Gastroesophageal sphincter (tissue), 4 donors: ENCODE data around the gene MXD3. TPM values are rescaled to one million over a fixed set of nuclear protein-coding genes. Genes with fewer than 3 reads are reported as not detected.

Experiments used
- ATAC-seq: fragments of 150-250 bp; one replicate; pipeline ENCODE4 v1.9.1; 2016; ENCODE audit warnings: mild to moderate bottlenecking, moderate library complexity
- H3K27ac ChIP-seq, 4 donors: fragments of 200-600 bp; sonication (generic) in 3 of 4; 1 replicate in 3 of 4; 2 replicates in 1 of 4; pipeline ENCODE4 v1.5.1; 2016 to 2019
- H3K27me3 ChIP-seq: fragments of 200-600 bp; sonication (generic); one replicate; pipeline ENCODE4 v1.5.1; 2019
- H3K36me3 ChIP-seq, 2 donors: fragments of 200-600 bp; sonication (generic); one replicate each; pipeline ENCODE4 v1.5.1; 2019; ENCODE audit warnings: control low read depth in 1 of 2
- H3K4me1 ChIP-seq, 3 donors: fragments of 200-600 bp; sonication (generic); 1 replicate in 2 of 3; 2 replicates in 1 of 3; pipeline ENCODE4 v1.5.1; 2016 to 2019; ENCODE audit warnings: control low read depth in 2 of 3
- H3K4me3 ChIP-seq, 2 donors: fragments of 200-600 bp; sonication (generic); one replicate each; pipeline ENCODE4 v1.5.1; 2019; ENCODE audit warnings: mild to moderate bottlenecking in 1 of 2, moderate library complexity in 1 of 2
- H3K9me3 ChIP-seq, 3 donors: fragments of 200-600 bp; sonication (generic); one replicate each; pipeline ENCODE4 v1.5.1; 2017 to 2019; ENCODE audit warnings: control low read depth in 2 of 3
- EP300 ChIP-seq: sonication (generic); formaldehyde crosslinking; IDR thresholded peaks from one replicate; pipeline ENCODE4 v1.6.1; 2017; ENCODE audit warnings: antibody characterized with exemption, mild to moderate bottlenecking
- POLR2A ChIP-seq, 2 donors: fragments of 450-650 bp; IDR thresholded peaks; one replicate each; pipeline ENCODE4 v1.6.1; 2017; ENCODE audit warnings: antibody characterized with exemption in 2 of 2, mild to moderate bottlenecking in 2 of 2, moderate library complexity in 1 of 2
- POLR2AphosphoS5 ChIP-seq: sonication (generic); formaldehyde crosslinking; IDR thresholded peaks from one replicate; pipeline ENCODE4 v1.6.1; 2017; ENCODE audit warnings: antibody characterized with exemption
- WGBS, 2 donors: methylation state at CpG; one replicate each; pipeline ENCODE4 v1.1.5; 2018; ENCODE audit warnings: low coverage in 1 of 2; 5-methylcytosine and 5-hydroxymethylcytosine counted together
- total RNA-seq, 4 donors: library from RNA; depleted of rRNA; stranded (reverse); fragments of >200 nt; gene quantifications; one replicate each; pipeline ENCODE4 v1.1.0, GENCODE V29; 2016
- TF ChIP-seq, protein P1 (sequence below), 4 experiments: fragments of 200-600 bp in 2 of 4; fragments of 450-650 bp in 2 of 4; sonication (generic) in 1 of 4; IDR thresholded peaks; one replicate each; pipeline ENCODE4 v1.5.1; 2017 to 2019; ENCODE audit warnings: antibody characterized with exemption in 4 of 4, mild to moderate bottlenecking in 2 of 4, moderate library complexity in 2 of 4

Gene MXD3
- total RNA-seq, 4 donors from 2014 or later, result 1.7 to 10.9 (median 6.3) TPM

DNA sequence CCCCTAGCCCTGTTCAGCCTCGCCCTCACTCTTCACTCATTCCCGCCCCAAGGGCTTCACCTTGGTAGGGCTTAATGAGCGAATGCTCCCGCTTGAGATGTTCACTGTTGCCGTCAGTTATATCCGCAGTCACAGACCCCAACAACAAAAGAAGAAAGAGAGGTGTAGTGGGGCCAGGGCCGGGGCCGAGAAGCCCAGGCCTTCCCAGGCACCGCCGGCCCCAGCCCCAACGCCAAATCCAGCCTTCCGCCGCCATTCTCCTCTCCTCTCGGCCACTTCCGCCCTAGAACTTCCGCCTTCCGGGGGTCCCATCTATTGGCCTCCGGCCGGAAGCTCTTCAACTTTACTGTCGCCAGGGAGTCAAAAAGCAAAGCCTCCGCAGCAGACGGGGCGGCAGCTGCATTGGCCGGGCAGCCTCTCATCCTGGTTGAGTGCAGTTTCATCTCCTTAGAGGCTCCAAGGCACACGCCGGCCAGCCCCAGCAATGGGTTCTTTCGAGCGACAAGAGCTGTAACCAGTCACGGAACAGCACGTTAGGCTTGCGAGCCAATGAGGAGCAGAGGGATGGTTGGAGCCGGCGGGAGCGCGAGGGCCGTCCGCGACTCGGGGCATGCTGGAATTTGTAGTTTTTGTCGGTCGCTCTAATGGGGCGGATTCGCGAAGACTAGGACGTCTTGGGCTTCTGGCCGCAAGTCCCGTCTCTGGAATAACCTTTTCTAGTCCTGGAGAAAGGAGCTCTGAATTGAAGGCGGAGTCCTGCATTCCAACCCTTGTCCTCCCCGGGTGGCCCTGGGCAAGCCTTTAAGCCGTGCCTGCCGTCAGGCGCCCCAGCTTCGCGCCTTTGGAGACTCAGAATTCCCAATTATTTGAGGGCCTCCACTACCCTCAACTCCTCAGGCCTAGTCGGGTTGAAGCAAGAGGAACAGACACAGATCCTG lies 40.0 kb upstream of the MXD3 start, which contains the start of gene LMAN2:
LMAN2 (minus strand) TSS at position 277 of the 938 bp plus-strand sequence; CDS start at position 256, 21 bp downstream.
- Histone ChIP-seq H3K4me1 (peaks cover 0 to 51% (median 11%) of the 10 kb centered on the region in 3 donors), H3K27ac (peak within 1 kb of the TSS; percentile 44 to 94 (median 90)), H3K4me3 (peak within 1 kb of the TSS; percentile 87 to 93), H3K27me3 (no peaks in the 10 kb centered on the region), H3K9me3 (no peaks in the 10 kb centered on the region), H3K36me3 (peaks cover 0 to 21% of the 10 kb centered on the region in 2 donors)
- TF ChIP-seq POLR2A (IDR thresholded peaks at IDR 0.05), result peak in 1 of 2 donors; percentile 60
- TF ChIP-seq EP300, result no peak
- peak; percentile 58 for TF ChIP-seq POLR2AphosphoS5
- ATAC-seq, result peak; percentile 99
- WGBS, 2 donors, result 0% methylated on average over 2 to 10 of the region's 55 CpGs

DNA sequence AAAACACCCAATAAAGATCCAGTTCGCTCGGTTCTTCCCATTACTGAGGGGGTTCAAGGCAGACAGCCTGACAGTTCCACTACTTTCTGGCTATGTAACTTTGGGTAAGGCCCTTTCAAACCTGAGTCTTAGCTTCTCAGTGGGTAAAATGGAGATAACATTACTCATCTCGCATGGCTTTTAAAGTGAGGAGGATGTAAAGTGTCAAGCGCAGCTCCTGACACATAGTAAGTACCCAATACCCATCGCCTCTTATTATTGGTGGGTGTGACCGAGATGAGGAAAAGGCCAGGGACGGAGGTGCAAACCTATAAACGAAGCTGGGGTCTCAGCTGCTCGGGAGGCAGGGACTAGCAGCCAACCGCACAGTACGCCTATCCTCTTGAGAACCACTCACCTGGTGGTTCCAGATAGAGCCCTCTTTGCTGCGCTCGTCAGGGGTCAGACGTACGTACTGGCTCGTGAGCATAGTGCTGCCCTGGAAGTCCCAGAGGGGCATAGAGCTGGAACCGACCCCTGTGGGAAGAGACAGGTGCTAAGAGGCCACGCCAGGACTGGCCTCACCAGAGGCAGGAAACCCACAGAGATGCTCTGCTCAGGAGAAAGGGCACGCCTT lies 39.2 kb upstream of the MXD3 start:
- H3K36me3 ChIP-seq, result peaks cover 0 to 22% of the 10 kb centered on the region in 2 donors
- peaks cover 0 to 53% (median 11%) of the 10 kb centered on the region in 3 donors for H3K4me1 ChIP-seq
- WGBS, 2 donors, result 24 to 46% methylated on average over 2 to 8 of the region's 19 CpGs
- no peaks in the 10 kb centered on the region for H3K27me3 ChIP-seq
- TF ChIP-seq EP300, result no peak
- TF ChIP-seq POLR2AphosphoS5, result no peak
- TF ChIP-seq POLR2A (IDR thresholded peaks at IDR 0.05), result no peak
- TF ChIP-seq, protein P1, sequence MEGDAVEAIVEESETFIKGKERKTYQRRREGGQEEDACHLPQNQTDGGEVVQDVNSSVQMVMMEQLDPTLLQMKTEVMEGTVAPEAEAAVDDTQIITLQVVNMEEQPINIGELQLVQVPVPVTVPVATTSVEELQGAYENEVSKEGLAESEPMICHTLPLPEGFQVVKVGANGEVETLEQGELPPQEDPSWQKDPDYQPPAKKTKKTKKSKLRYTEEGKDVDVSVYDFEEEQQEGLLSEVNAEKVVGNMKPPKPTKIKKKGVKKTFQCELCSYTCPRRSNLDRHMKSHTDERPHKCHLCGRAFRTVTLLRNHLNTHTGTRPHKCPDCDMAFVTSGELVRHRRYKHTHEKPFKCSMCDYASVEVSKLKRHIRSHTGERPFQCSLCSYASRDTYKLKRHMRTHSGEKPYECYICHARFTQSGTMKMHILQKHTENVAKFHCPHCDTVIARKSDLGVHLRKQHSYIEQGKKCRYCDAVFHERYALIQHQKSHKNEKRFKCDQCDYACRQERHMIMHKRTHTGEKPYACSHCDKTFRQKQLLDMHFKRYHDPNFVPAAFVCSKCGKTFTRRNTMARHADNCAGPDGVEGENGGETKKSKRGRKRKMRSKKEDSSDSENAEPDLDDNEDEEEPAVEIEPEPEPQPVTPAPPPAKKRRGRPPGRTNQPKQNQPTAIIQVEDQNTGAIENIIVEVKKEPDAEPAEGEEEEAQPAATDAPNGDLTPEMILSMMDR (IDR thresholded peaks at IDR 0.05), result no peak
- ATAC-seq, result no peak
- H3K9me3 ChIP-seq, result no peaks in the 10 kb centered on the region
- H3K27ac ChIP-seq, result peak overlapping the region; percentile 44 to 94 (median 90)
- peak overlapping the region; percentile 87 to 93 for H3K4me3 ChIP-seq

DNA sequence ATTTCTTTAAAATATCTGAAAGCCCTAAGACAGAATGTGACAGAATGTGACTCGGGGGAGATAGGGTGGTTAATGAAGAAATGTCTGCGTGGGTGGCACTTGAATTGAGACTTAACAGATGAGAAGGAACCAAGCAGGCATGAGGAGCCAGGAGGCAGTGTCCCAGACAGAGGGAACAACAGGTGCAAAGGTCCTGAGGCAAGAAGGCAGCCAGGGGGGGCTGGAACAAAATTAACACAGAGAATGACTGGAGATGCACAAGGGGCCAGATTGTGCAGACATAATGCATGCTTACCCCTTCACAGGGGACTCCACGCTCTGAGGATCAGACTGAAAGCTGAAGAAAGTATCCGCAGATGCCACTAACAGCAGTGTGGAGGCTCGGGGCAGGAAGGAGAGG lies 38.1 kb upstream of the MXD3 start:
- 86 to 91% methylated on average over 5 of the region's 5 CpGs for WGBS, 2 donors
- ATAC-seq, result no peak
- peak overlapping the region in 1 of 2 donors; percentile 93 for H3K4me3 ChIP-seq
- H3K27me3 ChIP-seq, result no peaks in the 10 kb centered on the region
- no peak for TF ChIP-seq POLR2A (IDR thresholded peaks at IDR 0.05)
- no peaks in the 10 kb centered on the region for H3K9me3 ChIP-seq
- peaks cover 0 to 53% (median 11%) of the 10 kb centered on the region in 3 donors for H3K4me1 ChIP-seq
- no peak overlapping the region for H3K27ac ChIP-seq
- peaks cover 0 to 25% of the 10 kb centered on the region in 2 donors for H3K36me3 ChIP-seq

DNA sequence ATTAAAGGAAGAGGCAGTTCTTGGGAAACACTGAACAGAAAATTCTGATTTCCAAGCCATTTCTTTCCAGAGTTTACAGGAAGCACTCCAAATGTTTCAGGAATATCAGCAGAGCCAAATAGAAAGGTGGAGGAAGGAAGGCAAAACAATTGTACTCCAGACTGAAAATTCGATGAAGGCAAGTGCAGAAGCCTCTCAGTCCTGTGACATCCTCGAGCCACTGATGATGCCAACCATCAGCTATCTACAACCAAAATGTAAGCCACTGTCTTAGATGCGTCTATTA lies 37.6 kb upstream of the MXD3 start:
- 62 to 67% methylated on average over 3 of the region's 3 CpGs for WGBS, 2 donors
- H3K4me3 ChIP-seq, result no peak overlapping the region
- H3K4me1 ChIP-seq, result peaks cover 0 to 53% (median 11%) of the 10 kb centered on the region in 3 donors
- H3K27me3 ChIP-seq, result no peaks in the 10 kb centered on the region
- no peak for ATAC-seq
- no peak overlapping the region for H3K27ac ChIP-seq
- H3K36me3 ChIP-seq, result peaks cover 0 to 25% of the 10 kb centered on the region in 2 donors
- TF ChIP-seq POLR2A (IDR thresholded peaks at IDR 0.05) (no peak), EP300 (no peak), POLR2AphosphoS5 (no peak)
- TF ChIP-seq, protein P1 (IDR thresholded peaks at IDR 0.05), result no peak
- H3K9me3 ChIP-seq, result no peaks in the 10 kb centered on the region

DNA sequence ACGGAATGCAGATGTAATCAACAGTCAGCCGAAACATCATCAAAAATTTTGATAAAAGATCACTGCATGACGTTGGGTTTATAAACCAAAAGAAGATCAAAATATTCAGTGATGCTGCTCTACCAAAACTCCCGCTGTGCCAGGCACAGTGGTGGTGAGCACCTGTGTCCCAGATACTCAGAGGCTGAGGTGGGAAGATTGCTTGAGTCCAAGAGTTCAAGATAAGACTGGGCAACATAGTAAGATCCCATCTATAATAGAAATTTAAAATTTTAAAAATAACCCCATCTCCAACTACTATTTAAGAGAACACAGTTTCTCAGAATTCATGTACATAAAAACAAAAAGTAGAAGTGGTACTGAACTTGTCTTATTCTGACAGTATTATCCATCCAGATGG lies 36.0 kb upstream of the MXD3 start:
- WGBS, 2 donors, result 76 to 90% methylated on average over 4 of the region's 4 CpGs
- Histone ChIP-seq H3K4me1 (peaks cover 0 to 53% (median 11%) of the 10 kb centered on the region in 3 donors), H3K9me3 (no peaks in the 10 kb centered on the region), H3K27ac (no peak overlapping the region), H3K4me3 (no peak overlapping the region), H3K27me3 (no peaks in the 10 kb centered on the region), H3K36me3 (peaks cover 0 to 30% of the 10 kb centered on the region in 2 donors)
- ATAC-seq, result no peak
- no peak for TF ChIP-seq EP300

DNA sequence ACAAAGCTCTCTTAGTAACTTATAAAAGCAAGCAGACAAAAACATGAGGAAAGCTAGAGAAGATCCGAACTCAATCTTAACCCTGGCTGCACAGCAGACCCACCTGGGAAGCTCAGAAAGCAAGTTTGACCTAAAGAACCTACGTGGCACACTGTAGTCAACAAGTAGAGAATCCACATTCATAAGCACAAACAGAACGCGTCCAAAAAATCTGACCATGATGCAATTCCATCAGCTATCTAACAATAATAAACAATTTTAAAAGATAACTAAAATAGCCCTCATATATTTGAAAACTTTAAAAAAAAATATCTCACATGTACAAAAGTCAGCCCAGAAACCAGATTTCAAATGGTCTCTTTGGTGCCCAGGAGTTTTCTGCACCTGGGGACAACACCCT lies 35.1 kb upstream of the MXD3 start:
- H3K27ac ChIP-seq, result no peak overlapping the region
- H3K4me1 ChIP-seq, result peaks cover 0 to 46% (median 11%) of the 10 kb centered on the region in 3 donors
- no peak for ATAC-seq
- H3K9me3 ChIP-seq, result no peaks in the 10 kb centered on the region
- TF ChIP-seq, protein P1 (IDR thresholded peaks at IDR 0.05), result no peak
- TF ChIP-seq POLR2A (IDR thresholded peaks at IDR 0.05) (no peak), EP300 (no peak), POLR2AphosphoS5 (no peak)
- no peak overlapping the region for H3K4me3 ChIP-seq
- H3K36me3 ChIP-seq, result peaks cover 0 to 37% of the 10 kb centered on the region in 2 donors
- 80% methylated on average over 4 of the region's 4 CpGs; no CpG with 5 or more reads in 1 of the 2 donors for WGBS, 2 donors
- H3K27me3 ChIP-seq, result no peaks in the 10 kb centered on the region
